ENCODE data around the gene ACKR1.

Gene ACKR1, protein sequence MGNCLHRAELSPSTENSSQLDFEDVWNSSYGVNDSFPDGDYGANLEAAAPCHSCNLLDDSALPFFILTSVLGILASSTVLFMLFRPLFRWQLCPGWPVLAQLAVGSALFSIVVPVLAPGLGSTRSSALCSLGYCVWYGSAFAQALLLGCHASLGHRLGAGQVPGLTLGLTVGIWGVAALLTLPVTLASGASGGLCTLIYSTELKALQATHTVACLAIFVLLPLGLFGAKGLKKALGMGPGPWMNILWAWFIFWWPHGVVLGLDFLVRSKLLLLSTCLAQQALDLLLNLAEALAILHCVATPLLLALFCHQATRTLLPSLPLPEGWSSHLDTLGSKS

DNA sequence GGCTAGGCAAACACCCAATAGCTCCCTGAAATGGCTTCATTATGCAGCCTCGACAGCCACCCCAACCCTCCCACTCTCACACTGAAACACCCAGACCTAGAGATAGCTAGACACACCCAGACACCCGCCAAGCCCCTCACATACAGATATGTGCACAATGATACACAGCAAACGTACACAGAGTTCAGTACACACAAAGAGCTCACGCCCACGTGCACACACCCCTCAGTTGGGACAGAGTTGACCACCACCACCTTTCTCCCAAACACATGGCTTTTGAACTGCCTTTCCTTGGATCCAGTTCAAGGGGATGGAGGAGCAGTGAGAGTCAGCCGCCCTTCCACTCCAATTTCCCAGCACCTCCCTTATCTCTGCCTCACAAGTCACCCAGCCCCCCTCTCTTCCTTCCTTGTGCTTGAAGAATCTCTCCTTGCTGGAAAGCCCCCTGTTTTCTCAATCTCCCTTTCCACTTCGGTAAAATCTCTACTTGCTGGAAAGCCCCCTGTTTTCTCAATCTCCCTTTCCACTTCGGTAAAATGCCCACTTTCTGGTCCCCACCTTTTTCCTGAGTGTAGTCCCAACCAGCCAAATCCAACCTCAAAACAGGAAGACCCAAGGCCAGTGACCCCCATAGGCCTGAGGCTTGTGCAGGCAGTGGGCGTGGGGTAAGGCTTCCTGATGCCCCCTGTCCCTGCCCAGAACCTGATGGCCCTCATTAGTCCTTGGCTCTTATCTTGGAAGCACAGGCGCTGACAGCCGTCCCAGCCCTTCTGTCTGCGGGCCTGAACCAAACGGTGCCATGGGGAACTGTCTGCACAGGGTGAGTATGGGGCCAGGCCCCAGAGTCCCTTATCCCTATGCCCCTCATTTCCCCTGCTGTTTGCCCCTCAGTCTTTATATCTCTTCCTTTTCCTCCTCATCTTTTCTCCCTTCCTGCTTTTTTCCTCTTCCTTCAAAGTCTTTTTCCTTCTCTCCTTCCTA lies at the start of gene ACKR1:
ACKR1 (plus strand) TSS at position 715 of the 981 bp plus-strand sequence; CDS start at position 800, 85 bp downstream.
- no peak for DNase-seq (ENCODE audit: low read depth, low spot score)
- TF ChIP-seq FOXP2 (optimal IDR thresholded peaks at IDR 0.05; ENCODE audit: control extremely low read depth, extremely low read length, insufficient read depth) = no peak
- TF ChIP-seq POLR2AphosphoS5 (IDR thresholded peaks at IDR 0.05; ENCODE audit: borderline replicate concordance, low read depth, low read length) = no peak
- no peak for TF ChIP-seq EZH2 (IDR thresholded peaks at IDR 0.05)
- Histone ChIP-seq H3K4me3 (no peak within 1 kb of the TSS), H3K27ac (no peak within 1 kb of the TSS), H3K9me3 (ENCODE audit: low read depth, low read length) (no peaks in the 10 kb centered on the region), H3K36me3 (ENCODE audit: insufficient read depth, low read length) (no peaks in the 10 kb centered on the region), H3K9ac (ENCODE audit: insufficient read length) (no peak within 1 kb of the TSS)

DNA sequence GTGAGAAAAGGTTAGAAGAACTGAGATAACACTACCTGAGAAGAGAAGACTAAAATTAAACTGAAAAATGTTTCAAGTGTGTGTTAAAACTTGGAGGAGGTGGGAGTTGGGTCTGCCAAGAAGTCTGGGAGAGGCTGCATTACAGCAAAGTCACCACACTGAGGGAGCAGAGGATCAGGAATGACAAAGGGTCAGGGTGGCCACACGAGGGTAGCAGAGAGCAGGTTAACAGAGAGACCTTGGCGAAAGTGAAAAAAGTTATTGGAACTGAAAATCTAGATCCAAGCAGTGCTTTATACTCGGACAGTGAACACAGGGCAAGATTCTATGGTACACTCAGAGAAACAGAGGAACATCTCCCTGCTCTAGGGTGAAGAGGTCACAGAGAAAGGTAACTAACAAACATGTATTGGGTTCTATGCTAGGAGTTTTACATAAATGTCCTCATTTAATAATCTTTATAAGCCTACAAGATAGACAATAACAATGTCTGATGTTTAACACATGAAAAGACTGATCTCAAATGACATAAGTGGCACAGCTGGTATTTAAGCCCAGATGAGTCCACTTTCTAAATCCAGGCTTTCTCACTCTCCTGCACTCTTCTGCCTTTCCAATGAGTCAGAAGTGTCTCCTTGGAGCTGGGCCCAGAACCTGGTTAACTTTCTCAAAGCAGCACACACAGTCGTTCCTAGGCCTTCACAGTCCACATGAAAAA lies 43.5 kb upstream of the ACKR1 start:
- Histone ChIP-seq H3K9ac (ENCODE audit: insufficient read length) (no peak overlapping the region), H3K27ac (no peak overlapping the region), H3K36me3 (ENCODE audit: insufficient read depth, low read length) (no peaks in the 10 kb centered on the region), H3K9me3 (ENCODE audit: low read depth, low read length) (no peaks in the 10 kb centered on the region), H3K4me3 (no peak overlapping the region)
- peak; percentile 18 for DNase-seq (ENCODE audit: low read depth, low spot score)
- TF ChIP-seq POLR2AphosphoS5 (IDR thresholded peaks at IDR 0.05; ENCODE audit: borderline replicate concordance, low read depth, low read length) (no peak), EZH2 (IDR thresholded peaks at IDR 0.05) (no peak), FOXP2 (optimal IDR thresholded peaks at IDR 0.05; ENCODE audit: control extremely low read depth, extremely low read length, insufficient read depth) (no peak)

DNA sequence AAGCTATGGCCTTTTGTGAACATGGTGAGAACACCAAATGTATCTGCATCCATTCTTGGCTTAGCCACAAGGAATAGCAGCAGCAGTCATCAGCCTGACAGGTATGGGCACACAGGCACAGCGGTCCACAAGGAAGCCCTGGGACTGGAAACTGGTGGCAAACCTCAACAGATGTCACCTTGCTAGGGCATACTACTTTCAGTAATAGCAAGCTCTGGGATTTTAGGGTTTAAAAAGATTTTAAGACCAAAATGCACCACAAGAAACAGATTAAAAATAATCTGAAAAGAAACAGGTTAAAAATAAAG lies 43.0 kb upstream of the ACKR1 start:
- no peak overlapping the region for H3K9ac ChIP-seq (ENCODE audit: insufficient read length)
- no peak overlapping the region for H3K27ac ChIP-seq
- no peak for TF ChIP-seq POLR2AphosphoS5 (IDR thresholded peaks at IDR 0.05; ENCODE audit: borderline replicate concordance, low read depth, low read length)
- TF ChIP-seq FOXP2 (optimal IDR thresholded peaks at IDR 0.05; ENCODE audit: control extremely low read depth, extremely low read length, insufficient read depth) = no peak
- no peak for TF ChIP-seq EZH2 (IDR thresholded peaks at IDR 0.05)
- H3K9me3 ChIP-seq (ENCODE audit: low read depth, low read length) = no peaks in the 10 kb centered on the region
- H3K4me3 ChIP-seq = no peak overlapping the region
- no peak for DNase-seq (ENCODE audit: low read depth, low spot score)
- H3K36me3 ChIP-seq (ENCODE audit: insufficient read depth, low read length) = no peaks in the 10 kb centered on the region

DNA sequence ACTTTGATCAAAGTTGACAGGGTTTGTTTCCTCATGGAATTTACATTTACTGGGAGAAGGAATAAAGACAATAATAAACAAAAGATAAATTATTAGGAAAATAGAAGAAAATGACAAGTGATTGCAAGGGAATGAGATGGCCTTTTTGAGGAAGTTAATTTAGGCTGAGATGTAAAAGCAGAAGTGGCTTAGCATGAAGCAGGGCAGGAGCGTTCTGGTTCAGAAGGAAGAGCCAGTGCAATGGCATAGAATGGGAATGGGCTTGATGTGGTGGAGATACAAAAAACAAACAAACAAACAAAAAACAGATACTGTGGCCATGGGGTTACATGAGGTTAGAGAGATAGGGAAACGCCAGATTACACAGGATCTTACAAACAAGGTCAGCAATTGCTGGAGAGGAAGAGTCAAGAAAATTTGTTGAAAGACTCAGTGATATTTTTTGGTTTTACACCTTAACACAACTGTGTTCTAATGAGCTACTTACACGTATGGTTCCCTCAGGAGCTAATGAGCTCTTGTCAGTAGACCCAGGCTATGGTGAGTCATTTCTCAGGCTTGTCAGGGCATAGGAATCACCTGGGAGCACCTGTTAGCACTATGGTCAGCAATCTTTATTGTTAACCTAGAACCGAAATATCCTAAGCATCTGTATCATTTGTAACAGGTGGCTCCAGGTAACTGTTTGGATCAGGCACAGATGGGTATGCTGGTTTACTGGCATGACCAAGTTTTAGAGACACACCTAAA lies 42.0 kb upstream of the ACKR1 start:
- no peak overlapping the region for H3K27ac ChIP-seq
- DNase-seq (ENCODE audit: low read depth, low spot score) = no peak
- no peak overlapping the region for H3K4me3 ChIP-seq
- no peaks in the 10 kb centered on the region for H3K36me3 ChIP-seq (ENCODE audit: insufficient read depth, low read length)
- no peaks in the 10 kb centered on the region for H3K9me3 ChIP-seq (ENCODE audit: low read depth, low read length)
- no peak overlapping the region for H3K9ac ChIP-seq (ENCODE audit: insufficient read length)
- TF ChIP-seq FOXP2 (optimal IDR thresholded peaks at IDR 0.05; ENCODE audit: control extremely low read depth, extremely low read length, insufficient read depth) = no peak
- TF ChIP-seq POLR2AphosphoS5 (IDR thresholded peaks at IDR 0.05; ENCODE audit: borderline replicate concordance, low read depth, low read length) = no peak
- TF ChIP-seq EZH2 (IDR thresholded peaks at IDR 0.05) = no peak

DNA sequence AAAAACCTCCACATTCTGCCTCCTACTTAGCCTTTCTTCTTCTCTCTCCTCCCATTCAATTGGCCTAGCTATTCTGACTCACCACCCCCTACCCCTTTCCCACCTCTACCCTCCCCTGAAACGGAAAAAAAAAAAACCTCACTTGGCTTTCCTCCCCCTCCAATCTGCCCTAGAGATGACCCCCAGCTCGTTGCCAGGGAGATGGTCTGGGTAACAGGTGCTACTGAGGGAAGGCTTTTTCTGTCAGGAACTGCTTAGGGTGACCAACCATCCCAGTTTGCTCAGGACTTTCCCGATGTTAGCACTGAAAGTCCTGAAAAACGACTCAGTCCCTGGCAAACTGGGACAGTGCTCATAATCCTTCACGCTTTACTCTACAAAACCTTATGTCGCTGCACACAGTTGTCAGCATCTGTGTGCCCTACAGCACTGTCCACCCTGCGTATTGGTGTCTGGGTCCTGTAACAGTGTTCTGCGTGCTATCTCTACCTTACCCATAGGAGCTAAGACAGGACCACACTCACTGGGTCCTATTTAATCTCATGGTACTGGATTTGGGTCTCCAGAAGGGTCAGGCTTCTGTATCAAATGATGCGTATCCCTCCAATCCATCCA lies 41.0 kb upstream of the ACKR1 start:
- Histone ChIP-seq H3K4me3 (no peak overlapping the region), H3K9ac (ENCODE audit: insufficient read length) (no peak overlapping the region), H3K27ac (no peak overlapping the region), H3K36me3 (ENCODE audit: insufficient read depth, low read length) (no peaks in the 10 kb centered on the region), H3K9me3 (ENCODE audit: low read depth, low read length) (no peaks in the 10 kb centered on the region)
- no peak for DNase-seq (ENCODE audit: low read depth, low spot score)
- no peak for TF ChIP-seq EZH2 (IDR thresholded peaks at IDR 0.05)
- no peak for TF ChIP-seq POLR2AphosphoS5 (IDR thresholded peaks at IDR 0.05; ENCODE audit: borderline replicate concordance, low read depth, low read length)
- TF ChIP-seq FOXP2 (optimal IDR thresholded peaks at IDR 0.05; ENCODE audit: control extremely low read depth, extremely low read length, insufficient read depth) = no peak

DNA sequence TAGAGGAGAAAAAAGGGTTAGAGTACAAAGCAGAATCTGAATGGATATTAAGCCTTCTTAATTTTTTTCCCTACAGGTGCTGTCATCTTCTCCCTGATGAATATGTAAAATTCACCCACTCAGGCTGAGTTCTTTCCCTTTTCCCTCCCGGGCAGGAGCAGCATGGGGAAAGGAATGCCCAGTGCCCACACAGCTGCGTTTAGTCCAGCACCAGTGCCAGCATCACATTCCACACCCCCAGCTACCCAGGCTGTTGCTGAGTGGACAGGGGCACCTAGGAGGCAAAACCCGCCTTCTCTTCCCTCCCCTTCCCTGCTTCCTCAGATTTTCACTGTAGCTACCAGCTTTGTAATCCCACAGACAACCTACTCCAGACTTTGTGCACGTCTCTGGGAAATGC lies 36.6 kb upstream of the ACKR1 start:
- TF ChIP-seq EZH2 (IDR thresholded peaks at IDR 0.05) (no peak), FOXP2 (optimal IDR thresholded peaks at IDR 0.05; ENCODE audit: control extremely low read depth, extremely low read length, insufficient read depth) (no peak), POLR2AphosphoS5 (IDR thresholded peaks at IDR 0.05; ENCODE audit: borderline replicate concordance, low read depth, low read length) (no peak)
- DNase-seq (ENCODE audit: low read depth, low spot score) = no peak
- Histone ChIP-seq H3K36me3 (ENCODE audit: insufficient read depth, low read length) (no peaks in the 10 kb centered on the region), H3K27ac (no peak overlapping the region), H3K9ac (ENCODE audit: insufficient read length) (no peak overlapping the region), H3K4me3 (no peak overlapping the region), H3K9me3 (ENCODE audit: low read depth, low read length) (no peaks in the 10 kb centered on the region)

DNA sequence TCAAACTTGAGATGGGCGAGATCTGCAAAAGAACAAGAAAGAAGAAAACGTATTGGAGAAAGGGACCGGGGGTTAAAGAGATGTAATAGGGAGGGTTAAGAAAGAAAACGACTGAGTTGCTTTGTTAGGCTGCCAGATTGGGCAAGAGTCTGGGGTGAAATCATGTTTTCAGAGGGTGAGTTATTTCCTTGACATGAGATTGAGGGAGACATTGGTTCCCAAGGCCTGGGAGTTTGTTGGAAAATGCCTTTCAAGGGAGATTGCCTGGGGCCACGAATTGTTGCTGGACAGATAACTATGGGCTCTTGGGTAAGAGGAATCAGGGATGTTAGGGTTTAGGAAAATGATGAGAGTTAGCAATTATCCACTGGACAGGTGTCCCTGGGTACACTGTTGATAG lies 34.0 kb upstream of the ACKR1 start:
- no peak for DNase-seq (ENCODE audit: low read depth, low spot score)
- H3K9ac ChIP-seq (ENCODE audit: insufficient read length) = no peak overlapping the region
- no peak overlapping the region for H3K4me3 ChIP-seq
- no peaks in the 10 kb centered on the region for H3K36me3 ChIP-seq (ENCODE audit: insufficient read depth, low read length)
- H3K9me3 ChIP-seq (ENCODE audit: low read depth, low read length) = no peaks in the 10 kb centered on the region
- H3K27ac ChIP-seq = no peak overlapping the region
- no peak for TF ChIP-seq EZH2 (IDR thresholded peaks at IDR 0.05)
- no peak for TF ChIP-seq POLR2AphosphoS5 (IDR thresholded peaks at IDR 0.05; ENCODE audit: borderline replicate concordance, low read depth, low read length)
- TF ChIP-seq FOXP2 (optimal IDR thresholded peaks at IDR 0.05; ENCODE audit: control extremely low read depth, extremely low read length, insufficient read depth) = no peak
